LNCAP (cell line): ENCODE data around the gene LSR.

Experiments used
- TF ChIP-seq, protein P1 (sequence below): fragments of 450-650 bp; IDR thresholded peaks from 2 replicates; pipeline ENCODE4 v1.5.1; 2017; ENCODE audit warnings: mild to moderate bottlenecking

LSR gene

DNA sequence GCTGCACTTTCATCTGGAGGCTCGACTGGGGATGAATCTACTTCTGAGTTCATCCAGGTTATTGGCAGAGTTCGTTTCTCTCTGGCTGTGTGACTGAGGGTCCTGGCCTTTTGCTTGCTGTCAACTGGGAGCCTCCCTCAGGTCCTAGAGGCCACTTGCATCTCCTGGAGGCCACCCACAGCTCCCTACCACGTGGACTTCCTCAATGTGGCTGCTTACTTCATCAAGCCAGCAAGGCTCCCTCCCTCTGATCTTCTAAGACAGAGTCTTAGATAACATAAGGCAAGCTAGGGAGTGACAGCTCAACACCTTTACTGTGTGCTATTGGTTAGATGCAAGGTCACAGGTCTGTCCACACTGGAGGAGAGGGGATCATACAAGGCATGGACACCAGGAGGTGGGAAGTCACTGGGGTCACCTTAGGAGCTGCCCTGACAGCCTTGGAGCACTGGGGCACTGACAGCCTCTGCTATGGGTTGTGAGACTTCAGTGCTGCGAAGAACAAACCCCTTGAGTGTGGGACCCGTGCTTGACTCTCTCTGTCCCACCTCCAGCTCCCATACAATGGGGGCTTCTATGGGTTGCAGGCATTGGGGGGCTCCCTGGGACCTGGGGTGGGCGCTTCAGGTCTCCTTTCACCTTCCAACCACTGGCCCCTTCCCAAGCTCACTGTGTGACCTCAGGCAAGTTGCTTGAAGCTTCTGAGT is 25.6 kb upstream of the LSR start:
- TF ChIP-seq, protein P1, sequence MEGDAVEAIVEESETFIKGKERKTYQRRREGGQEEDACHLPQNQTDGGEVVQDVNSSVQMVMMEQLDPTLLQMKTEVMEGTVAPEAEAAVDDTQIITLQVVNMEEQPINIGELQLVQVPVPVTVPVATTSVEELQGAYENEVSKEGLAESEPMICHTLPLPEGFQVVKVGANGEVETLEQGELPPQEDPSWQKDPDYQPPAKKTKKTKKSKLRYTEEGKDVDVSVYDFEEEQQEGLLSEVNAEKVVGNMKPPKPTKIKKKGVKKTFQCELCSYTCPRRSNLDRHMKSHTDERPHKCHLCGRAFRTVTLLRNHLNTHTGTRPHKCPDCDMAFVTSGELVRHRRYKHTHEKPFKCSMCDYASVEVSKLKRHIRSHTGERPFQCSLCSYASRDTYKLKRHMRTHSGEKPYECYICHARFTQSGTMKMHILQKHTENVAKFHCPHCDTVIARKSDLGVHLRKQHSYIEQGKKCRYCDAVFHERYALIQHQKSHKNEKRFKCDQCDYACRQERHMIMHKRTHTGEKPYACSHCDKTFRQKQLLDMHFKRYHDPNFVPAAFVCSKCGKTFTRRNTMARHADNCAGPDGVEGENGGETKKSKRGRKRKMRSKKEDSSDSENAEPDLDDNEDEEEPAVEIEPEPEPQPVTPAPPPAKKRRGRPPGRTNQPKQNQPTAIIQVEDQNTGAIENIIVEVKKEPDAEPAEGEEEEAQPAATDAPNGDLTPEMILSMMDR = no peak

DNA sequence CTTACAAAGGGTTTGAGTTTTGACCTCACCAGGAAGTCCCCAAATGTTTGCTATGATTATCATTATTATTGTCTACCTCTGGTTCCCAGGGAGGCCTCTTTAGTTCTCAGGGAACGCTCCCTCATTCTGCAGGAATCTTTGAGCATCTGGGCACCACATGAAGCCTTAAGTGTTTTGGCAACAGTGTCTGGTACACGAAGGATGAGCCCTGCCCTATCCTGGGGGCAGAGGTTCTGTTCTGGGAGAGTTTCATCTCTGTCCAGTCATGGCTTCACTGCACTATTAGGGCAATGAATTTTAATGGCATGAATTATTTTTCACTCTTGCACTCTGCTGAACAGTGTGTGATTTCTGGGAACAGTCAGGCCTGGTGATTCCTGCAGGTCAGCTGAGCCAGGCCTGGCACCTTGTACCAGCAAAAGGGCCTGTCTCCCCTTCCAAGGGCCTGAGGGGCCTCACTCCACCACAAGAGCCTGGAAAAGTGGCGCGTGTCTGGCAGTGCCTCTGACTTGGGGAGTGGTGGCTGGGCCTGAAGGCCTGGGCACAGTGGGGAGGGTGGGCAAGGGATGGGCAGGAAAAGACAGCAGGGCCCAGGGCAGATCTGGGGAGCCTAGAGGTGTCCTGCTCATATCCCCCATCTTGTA is 24.8 kb upstream of the LSR start:
- TF ChIP-seq, protein P1 = no peak

DNA sequence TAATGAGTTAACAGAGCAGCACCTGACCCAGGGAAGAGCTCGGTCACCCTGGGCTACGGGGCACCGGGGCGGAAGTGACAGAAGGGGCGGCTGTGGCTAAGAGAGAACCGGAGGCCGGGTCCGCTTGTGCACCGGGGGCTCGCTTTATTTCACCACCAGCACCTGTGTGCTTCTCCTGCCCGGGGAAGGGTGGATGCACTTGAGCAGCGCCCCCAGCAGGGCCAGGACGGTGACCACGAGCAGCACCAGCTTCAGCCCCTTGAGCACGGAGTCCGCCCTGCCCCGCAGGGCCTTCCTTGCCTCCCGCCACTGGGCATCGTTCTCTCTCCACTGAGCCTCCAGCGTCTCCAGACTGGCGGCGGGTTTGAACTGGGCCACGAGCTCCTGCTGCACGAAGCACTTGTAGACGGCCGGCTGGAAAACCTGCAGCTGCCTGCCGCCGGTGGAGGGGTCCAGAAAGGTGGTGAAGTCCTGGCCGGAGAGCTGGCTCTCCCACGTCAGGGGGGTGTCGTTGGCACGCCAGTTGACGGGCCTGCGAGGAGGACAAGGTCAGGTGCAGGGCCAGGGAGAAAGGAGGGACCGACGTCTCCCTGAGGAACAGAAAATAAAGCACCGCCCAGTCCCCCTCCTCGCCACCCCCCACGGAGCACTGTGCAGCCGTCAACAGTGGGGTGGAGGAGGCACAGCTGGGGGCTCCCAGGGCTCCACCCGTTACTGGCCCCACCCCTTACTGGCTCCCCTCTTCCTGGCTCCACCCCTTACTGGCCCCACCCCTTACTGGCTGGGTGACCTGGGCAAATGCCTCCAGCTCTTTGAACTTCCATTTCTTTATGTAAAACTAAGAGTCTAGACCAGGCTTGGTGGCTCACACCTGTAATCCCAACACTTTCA is 23.9 kb upstream of the LSR start:
- TF ChIP-seq, protein P1 = no peak

DNA sequence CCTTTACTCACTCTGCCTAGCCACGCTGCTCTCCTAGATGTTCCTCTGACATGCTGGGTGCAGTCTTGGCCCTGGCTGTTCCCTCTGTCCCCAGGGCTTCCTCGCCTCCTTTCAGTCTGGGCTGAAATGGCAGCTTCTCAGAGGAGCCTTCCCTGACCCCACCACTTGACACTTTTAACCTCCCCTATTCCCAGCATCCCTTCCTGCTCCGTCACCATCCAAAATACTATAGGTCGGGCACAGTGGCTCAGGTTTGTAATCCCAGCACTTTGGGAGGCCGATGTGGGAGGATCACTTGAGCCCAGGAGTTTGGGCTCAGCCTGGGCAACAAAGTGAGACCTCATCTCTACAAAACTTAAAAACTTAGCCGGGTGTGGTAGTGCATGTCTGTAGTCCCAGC is 22.9 kb upstream of the LSR start:
- TF ChIP-seq, protein P1 = no peak

DNA sequence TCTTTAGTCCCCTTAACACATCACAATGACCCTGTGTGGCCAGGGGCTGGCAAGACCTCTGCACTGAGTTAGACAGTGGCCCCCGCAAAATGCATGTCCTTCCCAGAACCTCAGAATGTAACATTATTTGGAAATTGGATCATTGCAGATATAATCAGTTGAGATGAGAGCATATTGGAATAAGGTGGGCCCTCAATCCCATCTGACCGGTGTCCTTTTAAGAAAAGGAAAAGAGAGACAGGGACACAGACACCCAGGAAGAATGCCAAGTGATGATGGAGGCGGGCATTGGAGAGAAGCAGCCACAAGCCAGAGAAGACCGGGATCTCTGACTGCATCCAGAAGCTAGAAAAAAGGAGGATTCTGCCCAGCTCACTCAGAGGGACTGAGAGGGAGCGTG is 22.1 kb upstream of the LSR start:
- TF ChIP-seq, protein P1 = no peak

DNA sequence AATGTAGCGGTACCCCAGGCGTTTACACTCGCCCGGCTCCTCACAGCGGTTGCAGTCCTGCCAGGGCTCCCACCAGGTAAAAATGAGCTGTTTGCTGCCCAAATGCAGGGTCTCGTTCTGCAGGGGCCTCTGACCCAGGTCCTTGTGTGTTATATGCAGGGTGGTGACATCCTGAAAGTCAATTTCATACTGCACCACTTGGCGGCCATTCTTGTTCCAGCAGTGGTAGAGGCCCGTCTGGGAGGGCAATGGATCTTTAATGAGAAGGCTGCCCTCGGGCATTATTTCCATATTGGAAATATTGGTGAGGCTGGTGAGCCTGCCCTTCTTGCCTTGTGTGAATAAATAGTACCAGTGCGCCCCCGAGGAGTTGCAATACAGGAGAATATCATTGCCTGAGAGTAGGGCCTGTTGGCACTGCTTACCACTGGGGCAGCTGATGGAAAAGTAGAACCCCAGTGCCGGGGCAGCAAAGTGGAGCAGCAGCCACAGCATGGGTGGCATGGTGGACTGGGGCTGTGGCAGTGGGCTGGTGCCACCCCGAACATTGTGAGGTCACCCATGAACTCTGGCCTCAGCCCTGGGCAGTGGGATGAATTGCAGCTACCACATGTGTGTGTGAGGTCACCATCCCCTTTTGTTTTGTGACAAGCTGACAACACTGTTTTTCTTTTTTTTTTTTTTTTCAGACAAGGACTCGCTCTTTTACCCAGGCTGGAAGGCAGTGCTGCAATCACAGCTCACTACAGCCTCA is 20.4 kb upstream of the LSR start, which contains the start of gene FAM187B:
TSS of gene FAM187B (minus strand) at position 563 of the 754 bp plus-strand sequence. CDS start at position 504, 59 bp downstream.
- TF ChIP-seq, protein P1 = no peak

DNA sequence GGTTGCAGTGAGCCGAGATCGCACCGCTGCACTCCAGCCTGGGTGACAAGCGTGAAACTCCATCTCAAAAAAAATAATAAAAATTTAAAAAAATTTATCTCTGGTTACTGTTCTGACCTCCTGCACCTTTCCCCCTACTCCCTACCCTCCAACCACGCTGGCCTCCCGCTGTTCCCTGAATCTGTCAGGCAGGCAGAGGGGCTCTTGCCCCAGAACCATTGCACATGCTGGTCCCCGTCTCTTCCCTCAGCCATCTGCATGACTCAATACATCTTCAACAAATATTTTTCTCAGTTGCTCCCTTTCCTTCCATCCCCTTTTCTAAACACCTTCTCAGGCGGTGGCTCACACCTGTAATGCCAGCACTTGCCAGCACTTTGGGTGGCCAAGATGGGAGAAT is 19.2 kb upstream of the LSR start:
- TF ChIP-seq, protein P1 = no peak
